Embryonic facial prominence (tissue), 1 donor: ENCODE measurements around the gene NFX1.
"Not testable (repeated sequence)": the region's sequence is repeated elsewhere in the genome, so short reads cannot be mapped to it uniquely, and the experiment has no call there.

ENCODE experiments used
- DNase-seq: peaks from one replicate; pipeline ENCODE4 v3.0.0-alpha.2; 2016; ENCODE audit errors: extremely low spot score

Gene NFX1

DNA sequence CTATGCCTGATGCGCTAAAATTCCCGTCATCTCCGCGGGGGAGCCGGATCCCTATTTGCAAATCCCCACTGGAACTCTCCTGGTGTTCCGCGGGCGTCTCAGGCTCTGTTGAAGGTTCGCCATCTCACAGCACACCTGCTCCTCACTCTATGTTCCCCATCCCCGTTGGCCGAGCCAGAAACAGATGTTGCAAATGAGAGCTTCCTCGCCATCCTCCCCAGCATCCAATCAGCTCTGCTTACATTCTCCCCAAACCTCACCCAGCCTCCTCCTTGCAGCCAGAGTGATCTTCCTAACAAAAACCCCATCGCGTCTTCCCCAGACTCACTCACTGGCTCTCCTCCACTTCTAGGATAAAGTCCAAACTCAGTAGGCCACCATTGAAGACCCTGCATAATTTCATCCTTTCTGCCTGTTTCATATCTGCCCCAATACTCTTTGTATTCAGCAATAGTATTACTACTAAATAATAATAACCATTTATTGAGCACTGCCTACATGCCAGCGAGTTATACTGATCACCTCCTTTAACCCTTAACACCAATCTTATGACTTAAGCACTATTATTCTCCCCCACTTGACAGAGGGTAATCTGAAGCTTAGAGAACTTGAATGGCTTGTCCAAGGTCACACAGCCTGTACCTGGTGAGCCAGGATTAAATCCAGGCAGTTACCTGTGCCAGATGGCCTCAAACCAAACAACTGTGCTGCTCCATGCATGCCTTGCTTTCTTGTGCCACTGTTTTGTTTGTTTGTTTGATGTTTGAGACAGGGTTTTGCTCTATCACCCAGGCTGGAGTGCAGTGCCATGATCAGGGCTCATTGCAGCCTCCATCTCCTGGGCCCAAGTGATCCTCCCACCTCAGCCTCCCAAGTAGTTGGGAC lies 98.0 kb downstream of the NFX1 start:
- DNase-seq, result no peak

GRCh38 chr9:33391111-33391771 lies 100.9 kb downstream of the NFX1 start:
- peak; percentile 76 for DNase-seq

- not testable (repeated sequence) for DNase-seq
Measured at GRCh38 chr9:33392591-33393021, 102.3 kb downstream of the NFX1 start.

- DNase-seq, result no peak
Measured at GRCh38 chr9:33393581-33393980, 103.3 kb downstream of the NFX1 start.

GRCh38 chr9:33393986-33394385 lies 103.7 kb downstream of the NFX1 start:
- DNase-seq, result not testable (repeated sequence)

DNA sequence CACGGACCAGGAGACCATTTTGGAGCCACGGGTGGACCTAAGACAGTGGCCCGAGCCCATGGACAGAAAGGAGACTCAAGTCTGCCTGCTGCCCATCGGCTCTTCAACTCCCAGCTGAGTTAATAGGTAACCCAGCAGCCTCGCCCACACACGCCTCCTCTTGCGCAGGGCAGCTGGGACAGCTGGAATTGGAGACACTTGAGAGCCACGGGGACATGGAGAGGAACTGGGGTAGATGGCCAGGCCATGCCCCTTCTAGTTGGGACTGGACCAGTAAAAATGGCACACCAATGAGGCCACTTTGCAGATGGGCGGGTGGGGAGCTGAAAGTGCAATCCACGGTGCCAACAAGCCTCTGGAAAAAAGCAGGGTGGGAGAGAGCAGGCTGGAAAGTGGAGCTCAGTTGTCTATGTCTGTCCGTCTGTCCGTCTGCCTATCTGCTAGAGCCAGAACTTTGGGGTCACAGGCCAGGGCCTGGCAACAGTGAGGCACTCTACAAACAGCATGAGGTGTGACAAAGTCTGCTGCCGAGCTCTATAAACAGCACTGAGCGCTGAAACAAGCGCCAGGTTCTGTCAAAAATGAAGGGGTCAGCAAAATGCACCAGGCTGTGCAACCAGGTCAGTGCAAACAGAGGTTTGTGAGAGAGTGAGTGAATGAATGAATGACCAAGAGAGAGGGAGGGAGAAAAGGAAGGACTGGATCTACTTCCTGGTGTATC lies 105.0 kb downstream of the NFX1 start:
- DNase-seq, result not testable (repeated sequence)

DNA sequence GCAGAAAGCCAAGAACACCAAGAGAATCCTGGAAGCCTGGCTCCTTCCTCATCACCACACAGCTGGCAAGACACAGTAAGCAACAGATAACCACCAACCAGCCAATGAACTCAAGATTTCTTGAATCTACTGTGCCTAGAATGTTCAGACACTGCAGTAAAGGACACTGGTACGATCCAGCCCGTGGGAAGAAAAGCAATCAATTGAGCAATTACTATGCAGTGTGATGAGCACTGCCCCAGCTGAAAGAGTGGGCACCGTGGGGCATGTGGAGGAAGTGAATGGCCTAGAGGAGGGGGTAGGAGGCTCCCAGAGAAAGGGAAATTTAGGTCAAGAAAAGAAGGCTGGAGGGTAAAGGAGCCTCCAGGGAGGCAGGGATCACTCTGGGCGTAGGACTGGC lies 107.5 kb downstream of the NFX1 start:
- DNase-seq, result not testable (repeated sequence)

DNA sequence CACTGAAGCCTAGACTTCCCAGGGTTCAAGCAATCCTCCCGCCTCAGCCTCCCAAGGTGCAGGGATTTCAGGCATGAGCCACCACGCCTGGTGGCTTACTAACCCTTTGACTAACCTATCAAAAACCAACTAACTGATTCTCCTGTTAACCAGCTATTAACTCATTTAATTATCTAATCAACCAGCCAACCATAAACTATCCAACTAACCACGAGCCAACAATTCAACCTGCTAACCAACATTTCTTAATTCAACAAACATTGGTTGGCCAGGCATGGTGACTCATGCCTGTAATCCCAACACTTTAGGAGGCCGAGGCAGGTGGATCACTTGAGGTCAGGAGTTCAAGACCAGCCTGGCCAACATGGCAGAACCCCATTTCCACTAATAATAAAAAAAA lies 108.7 kb downstream of the NFX1 start:
- DNase-seq, result not testable (repeated sequence)

- not testable (repeated sequence) for DNase-seq
Measured at GRCh38 chr9:33401809-33402208, 111.5 kb downstream of the NFX1 start.

- not testable (repeated sequence) for DNase-seq
Measured at GRCh38 chr9:33402371-33402770, 112.1 kb downstream of the NFX1 start, which contains the start of gene AQP7. Gene AQP7, minus strand, starts transcription at chr9:33402568. Its CDS starts 1,306 bp downstream, at chr9:33401262.

DNA sequence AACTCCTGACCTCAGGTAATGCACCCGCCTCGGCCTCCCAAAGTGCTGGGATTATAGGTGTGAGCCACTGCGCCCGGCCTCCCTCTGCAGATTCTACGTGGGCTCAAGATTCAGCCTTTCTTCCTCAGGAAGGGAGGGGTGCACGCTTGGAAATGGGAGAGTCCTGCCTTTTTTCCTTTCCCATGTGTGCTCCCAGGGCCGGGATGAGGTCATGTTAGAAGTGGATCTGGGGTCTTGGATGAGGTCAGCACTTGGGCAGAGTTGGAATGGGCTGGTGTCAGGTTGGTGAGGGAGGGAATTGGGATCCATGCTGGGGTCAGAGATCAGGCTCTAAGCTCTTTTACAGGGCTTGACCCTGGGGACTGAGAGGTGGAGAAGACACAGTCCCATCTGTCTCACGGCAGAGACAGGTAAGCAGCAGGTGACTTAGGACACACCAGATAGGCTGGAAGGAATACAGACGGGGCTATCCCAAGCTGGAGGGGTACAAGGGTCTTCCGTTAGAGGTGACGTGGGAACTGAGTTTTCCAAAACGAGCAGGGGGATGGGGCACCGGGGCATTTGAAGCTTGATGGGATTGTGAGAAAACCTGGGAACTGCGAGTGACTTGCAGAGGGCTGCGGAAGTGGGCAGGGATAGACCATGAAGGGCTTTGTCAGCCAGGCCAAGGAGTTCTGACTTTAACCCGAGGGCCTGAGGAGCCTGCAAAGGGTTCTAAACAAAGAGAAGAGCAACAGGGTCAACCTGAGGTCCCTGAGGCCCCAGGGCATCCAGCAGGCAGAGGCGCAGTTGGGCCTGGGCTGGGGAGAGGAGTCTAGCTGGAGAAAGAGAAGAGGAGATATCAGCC lies 113.8 kb downstream of the NFX1 start:
- no peak for DNase-seq

DNA sequence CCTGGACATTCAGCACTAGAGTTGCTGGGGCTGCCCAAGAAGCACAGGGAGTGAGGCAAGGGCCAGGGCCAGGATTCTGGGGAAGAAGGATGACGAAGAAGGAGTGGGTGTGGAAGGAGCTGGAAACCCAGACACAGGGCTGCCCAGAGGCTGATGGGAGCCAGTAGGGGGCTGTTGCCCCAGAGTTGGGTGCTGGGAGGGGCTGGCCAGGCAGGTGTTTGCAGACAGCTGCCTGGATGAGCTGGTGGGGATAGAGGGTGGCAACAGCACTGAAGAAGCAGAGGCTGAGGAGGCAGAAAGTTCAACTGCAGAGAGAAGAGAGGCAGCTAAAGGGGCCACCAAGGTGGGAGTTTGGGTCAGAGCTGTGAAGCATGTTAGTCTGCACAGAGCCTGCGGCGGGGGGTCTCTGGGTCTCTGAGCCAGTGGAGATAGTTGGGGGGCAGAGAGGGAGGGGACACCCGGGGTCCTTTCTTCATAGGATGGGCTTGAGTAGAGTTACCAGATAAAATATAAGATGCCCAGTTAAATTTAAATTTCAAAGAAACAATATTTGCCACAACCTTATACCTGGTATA lies 114.6 kb downstream of the NFX1 start:
- no peak for DNase-seq

- DNase-seq, result no peak
Measured at GRCh38 chr9:33407061-33407460, 116.7 kb downstream of the NFX1 start.

- no peak for DNase-seq
Measured at GRCh38 chr9:33408087-33408486, 117.8 kb downstream of the NFX1 start.

DNA sequence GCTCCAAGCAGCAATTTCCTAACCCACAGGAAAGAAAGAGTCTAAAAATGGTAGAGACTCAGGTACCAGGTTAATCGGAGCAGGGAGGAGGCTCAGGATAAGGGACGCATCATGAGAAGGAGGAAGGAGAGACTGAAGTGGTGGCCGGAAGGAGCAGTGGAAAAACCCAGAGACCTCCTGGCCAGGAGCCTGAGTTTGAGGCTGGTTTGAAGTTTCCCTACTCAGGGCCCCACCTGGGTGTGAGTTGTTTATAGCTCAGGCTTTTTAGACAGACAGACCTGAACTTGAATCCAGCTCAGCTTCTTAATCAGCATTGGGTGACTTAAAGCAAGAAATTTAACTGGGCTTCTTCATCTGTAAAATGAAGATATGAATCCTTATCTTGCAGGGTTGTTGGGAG lies 124.0 kb downstream of the NFX1 start:
- no peak for DNase-seq

DNA sequence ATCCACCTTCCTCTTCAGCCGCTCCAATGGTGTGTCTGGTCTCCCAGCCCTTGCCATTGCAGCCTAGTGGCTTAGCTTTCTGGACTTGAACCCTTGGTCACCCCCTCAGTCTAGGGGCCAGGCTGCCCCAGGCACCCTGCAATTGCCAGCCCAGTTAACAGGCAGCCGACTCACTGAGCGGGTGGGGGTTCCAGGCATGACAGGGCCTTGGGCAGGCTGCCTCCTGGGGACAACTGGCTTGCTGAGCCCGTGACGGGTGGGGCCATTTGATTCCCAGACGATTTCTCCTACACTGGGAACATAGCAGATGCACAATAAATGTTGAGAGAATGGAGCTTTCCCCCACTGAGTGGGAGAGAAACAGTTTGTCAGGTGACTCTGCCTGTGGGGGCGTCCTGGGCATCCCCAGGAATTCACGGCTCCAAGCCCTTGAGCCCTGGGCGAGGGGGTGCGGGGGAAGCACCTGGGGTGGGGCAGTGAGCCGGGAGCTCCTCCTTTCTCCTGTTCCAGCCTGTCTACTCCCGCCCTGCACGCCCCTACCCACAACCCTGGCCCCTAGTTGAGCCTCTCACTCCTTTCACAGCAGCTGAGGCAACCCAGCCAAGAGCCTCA lies 124.7 kb downstream of the NFX1 start:
- no peak for DNase-seq

- no peak for DNase-seq
Measured at GRCh38 chr9:33415501-33416038, 125.3 kb downstream of the NFX1 start.

- no peak for DNase-seq
Measured at GRCh38 chr9:33416996-33417395, 126.7 kb downstream of the NFX1 start.

DNA sequence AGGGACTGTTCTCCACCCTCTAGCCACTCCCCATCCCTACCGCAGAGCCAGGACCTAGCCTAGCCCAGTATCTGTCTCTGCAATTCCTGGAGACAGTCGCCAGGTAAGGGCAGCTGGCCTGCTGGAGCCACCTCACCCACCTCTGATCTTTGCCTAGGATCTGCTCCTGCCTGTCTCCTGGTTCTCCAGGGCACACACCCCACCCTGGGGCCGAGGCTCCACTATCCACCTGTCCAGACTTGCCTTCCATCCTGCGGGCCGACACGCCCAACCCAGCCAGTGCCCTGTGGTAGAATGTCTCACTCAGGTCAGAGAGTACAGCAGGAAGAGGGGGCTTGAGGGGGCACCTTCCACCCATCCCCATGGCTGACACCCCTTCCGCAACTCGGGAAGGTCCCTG lies 127.8 kb downstream of the NFX1 start:
- no peak for DNase-seq

GRCh38 chr9:33419708-33420303 lies 129.5 kb downstream of the NFX1 start:
- DNase-seq, result no peak
